GM19324 (cell line): Measurements from ENCODE around the gene UNC45B.
"Not testable (repeated sequence)": the region's sequence is repeated elsewhere in the genome, so short reads cannot be mapped to it uniquely, and the experiment has no call there.

Source experiments
- ATAC-seq: cut with Tn5 transposase; IDR thresholded peaks from one replicate; pipeline ENCODE4 v1.9.1; 2021; ENCODE audit warnings: mild to moderate bottlenecking, moderate library complexity; ENCODE audit not compliant: unreplicated experiment, low FRiP score

Gene UNC45B

GRCh38 chr17:35213412-35213940 lies 65.9 kb downstream of the UNC45B start:
- ATAC-seq = no peak

DNA sequence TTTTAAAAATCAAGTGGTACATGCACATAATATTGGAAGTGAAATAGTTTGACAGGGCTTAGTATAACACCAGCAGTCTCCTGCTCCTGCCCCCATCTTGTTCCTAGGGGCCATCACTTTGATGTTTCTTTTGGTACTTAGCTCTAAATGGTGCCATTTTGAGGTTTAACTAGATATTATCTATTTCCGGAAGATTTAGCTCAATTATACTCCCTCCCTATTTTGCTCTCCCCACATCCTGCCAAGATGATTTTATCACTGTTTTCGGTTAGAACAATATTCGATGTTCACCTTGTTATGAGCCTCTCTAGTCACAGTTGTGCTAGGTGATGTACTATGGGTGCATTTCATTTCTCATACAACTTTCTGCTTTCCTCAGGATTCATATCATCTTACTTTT lies 66.6 kb downstream of the UNC45B start:
- ATAC-seq = no peak

- no peak for ATAC-seq
Measured at GRCh38 chr17:35214631-35215273, 67.1 kb downstream of the UNC45B start.

DNA sequence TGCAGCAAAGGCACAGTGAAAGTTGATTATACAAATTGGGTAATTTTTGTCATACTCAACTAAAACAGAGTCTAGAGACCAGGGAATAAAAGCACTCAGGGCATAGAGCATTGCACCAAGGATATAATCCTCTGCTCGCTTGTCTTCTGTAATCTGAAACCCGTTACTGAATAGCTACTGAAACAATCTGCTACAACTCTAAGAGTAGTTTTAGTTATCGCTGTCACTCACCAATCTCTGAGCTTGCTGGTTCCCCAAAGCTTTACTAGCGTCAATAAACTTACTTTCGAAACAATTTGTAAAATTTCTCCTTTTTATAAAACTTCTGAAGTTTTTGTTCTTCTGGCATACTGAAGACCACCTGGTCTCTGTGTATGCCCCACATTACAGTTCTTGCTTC lies 69.5 kb downstream of the UNC45B start:
- no peak for ATAC-seq

DNA sequence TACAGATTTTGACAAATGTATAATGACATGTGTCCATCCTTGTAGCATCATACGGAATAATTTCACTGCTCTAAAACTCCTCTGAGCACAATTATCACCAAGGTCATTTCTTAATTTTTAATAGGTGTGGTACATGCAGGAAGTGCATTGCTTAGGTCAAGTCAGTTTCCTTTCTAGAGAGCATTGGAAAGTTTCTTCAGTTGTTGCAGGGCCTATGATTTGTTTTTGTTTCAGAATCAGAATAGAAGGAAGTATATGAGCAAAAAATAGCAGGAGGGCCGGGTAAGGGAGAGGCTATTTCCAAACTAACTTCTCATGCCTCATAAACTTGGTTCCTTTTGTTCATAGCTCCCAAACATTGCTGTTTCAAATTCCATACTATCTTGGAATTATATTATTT lies 71.3 kb downstream of the UNC45B start:
- ATAC-seq = no peak

DNA sequence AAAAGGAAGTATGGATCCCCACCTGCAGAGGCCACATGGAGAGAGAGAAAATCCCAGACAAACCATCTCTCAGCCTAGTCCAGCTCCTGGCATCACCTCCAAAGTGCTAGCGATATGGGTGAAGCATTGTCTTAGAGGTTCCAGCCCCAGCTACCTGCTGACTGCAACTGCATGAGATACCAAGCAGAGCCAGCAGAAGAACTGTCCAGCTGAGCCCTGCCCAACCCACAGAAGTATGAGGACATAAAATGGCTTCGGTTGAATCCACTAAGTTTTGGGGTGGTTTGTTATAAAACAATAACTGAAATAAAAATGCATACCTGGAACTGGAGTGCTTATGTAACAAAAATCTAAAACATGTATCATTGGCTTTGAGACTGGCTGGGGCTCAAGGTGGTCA lies 74.8 kb downstream of the UNC45B start:
- ATAC-seq = no peak

DNA sequence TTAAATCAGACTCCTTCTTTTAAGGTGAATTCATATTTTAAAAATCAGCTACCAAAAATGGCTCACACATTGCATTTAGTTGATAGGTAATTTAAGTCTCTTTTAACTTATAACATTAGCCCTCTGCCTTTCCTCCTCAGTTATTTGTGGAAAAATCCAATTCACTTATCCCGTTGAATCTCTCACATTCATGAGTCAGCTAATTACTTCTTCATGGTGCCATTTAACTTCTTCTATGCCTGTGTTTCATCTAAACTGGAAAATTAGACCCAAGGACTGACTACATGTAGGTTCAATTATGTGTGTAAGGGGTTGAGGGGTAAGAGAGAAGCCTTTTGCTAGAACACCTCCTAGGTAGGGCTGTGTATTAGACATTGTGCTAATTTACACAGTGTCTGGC lies 76.8 kb downstream of the UNC45B start:
- no peak for ATAC-seq

GRCh38 chr17:35227546-35227945 lies 79.9 kb downstream of the UNC45B start:
- no peak for ATAC-seq

DNA sequence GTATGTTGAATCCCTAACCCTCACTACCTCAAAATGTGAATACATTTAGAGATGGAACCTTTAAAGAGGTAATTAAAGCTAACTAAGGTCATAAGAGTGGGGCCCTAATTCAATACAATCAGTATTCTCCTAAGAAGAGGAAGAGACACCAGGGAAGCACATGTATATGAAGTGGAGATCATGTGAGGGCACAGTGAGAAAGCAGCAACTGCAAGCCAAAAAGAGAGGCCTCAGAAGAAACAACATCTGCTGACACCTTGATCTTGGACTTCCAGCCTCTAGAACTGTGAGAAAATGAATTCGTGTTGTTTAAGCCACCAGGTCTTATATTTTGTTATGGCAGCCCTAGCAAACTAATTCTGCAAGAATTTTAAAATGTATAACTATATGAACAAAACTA lies 82.0 kb downstream of the UNC45B start:
- ATAC-seq = no peak

DNA sequence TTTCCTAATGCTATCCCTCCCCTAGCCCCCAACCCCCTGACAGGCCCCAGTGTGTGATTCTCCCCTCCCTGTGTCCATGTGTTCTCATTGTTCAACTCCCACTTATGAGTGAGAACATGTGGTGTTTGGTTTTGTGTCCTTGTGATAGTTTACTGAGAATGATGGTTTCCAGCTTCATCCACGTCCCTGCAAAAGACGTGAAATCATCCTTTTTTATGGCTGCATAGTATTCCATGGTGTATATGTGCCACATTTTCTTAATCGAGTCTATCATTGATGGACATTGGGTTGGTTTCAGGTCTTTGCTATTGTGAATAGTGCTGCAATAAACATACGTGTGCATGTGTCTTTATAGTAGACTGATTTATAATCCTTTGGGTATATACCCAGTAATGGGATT lies 86.7 kb downstream of the UNC45B start:
- not testable (repeated sequence) for ATAC-seq

DNA sequence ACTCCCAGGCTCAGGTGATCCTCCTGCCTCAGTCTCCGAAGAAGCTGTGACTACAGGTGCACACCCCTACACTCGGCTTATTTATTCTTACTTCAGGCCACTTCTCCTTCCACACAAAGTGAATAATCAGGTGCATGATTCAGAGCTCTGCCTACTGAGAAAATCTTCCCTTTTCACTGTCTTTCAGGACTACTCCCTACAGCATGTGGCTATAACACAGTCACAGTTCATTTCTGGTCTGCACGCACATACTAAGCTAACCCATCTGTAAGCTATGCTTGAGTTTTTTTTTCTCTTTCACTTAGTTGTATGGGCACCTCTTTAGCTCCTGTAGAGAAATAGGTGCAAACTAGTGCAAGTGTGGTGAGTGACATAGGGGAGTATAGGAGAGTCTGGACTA lies 87.7 kb downstream of the UNC45B start:
- ATAC-seq = no peak

GRCh38 chr17:35235917-35236316 lies 88.3 kb downstream of the UNC45B start:
- ATAC-seq = no peak

GRCh38 chr17:35236821-35237220 lies 89.2 kb downstream of the UNC45B start:
- no peak for ATAC-seq

- no peak for ATAC-seq
Measured at GRCh38 chr17:35238821-35239220, 91.2 kb downstream of the UNC45B start.
